Stimulated activated CD8-positive, alpha-beta memory T cell treated with anti-CD3 and anti-CD28 coated beads, Interleukin-2, amount 100 ng/mL, for 1 hour (primary cell): ENCODE results near the gene TEX54.
A peak's percentile ranks its signal among the peaks of the same experiment; 100 is the strongest.
"Not testable (repeated sequence)": the region's sequence is repeated elsewhere in the genome, so short reads cannot be mapped to it uniquely, and the experiment has no call there.

ENCODE experiments used
- DNase-seq, 2 donors: peaks; one replicate each; pipeline ENCODE4 v3.0.0-alpha.2; 2020; ENCODE audit warnings: low read depth in 2 of 2

The TEX54 gene

DNA sequence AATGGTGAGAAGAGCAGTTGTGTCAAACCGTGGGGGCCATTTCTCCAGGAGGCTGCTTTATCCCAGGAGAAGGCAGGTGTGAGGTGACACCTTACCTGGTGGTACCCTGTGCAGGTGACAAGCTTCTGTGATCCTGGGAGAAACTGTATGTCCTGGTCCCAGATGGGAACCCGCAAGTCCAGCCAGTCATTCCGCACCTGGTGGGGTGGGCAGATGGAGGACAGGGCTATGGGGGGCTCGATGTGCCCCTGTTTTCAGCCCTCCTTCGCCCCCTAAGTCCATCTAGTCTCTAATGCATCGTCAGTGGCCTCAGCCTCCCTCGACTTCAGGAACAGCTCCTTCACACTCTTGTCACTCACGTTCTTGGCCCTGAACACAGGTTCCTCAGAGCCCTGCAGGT, 2.7 kb upstream of the TEX54 start:
- DNase-seq: no peak

DNA sequence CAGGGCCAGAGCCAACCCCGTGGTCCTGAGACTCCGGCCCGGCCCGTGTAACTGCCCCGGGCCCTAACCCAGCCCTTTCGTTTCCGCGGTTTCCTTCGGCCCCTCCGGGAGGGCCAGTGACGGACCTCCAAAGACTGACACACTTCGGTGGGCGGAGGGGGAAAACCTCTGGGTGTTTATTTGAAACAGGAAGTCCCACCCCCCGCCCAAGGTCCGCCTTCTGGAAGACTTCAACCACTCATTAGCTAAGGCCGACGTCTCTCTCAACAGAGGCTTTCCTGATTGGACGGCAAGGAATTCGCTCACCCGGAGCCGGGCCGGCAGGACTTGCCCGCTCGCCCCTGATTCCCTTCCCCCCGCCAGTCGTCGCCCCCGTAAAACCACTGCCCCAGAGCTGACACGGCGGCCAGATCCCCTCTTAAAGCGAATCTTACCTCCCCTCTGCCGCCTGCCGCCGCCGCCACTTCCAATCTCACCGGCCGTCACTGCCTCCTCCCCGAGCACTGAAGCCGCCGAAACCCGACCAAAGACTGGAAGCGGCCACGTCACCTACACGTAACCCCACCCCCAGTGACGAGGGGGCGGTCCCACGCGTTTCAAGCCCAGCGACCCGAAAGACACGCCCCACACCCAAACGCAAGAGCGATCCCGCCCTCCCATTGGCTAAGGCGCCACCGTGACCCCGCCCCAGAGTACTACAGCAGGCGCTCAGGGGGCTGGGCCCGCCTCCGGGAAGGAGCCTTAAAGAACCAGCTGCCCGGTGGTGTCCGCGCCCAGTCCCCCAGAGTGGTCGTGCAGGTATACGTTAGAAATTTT, 913 bp downstream of the TEX54 start, which contains the start of gene STX5:
Gene STX5 (minus strand): TSS at position 532 of the 816 bp plus-strand sequence. CDS start 808 bp downstream, outside the sequence.
- peak; percentile 99 for DNase-seq

DNA sequence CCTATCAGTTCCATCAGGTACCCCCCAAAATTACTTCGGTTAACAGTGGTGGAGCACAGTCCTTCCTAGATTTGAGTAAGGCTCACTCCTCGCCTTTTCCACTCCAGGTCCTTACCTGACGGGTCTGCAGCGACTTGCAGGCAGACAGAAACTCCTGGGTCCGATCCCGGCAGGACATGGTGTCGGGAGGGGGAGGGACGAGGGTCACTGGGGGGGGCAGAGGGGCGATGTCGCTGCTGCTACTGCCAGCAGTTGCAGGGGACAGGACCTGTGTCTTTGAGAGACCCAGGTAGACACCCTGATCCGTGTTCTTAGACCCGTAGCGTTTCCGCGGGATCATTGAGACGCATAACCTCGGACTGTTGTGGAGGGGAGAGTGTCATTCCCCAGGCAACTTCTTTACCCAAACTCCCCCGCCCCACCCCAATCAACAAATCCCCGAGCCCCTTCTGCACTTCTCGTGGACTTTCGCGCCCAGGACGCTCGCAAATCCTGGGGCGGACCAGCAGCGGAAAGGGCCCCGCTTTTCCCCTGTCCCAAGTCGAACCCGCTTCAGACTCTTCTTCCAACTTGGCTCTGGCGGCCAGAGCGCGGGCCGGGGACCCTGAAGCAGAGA, 1.6 kb downstream of the TEX54 start:
- DNase-seq: no peak

DNA sequence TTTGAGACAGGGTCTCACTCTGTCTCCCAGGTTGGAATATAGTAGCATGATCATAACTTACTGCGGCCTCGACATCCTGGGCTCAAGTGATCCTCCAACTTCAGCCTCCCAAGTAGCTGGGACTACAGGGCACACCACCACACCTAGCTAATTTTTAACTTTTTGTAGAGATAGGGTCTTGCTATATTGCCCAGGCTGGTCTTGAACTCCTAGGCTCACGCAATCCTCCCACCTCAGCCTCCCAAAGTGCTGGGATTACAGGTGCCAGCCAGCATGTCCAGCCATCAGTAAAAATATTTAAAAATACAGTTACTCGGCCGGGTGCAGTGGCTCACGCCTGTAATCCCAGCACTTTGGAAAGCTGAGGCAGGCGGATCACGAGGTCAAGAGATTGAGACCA, 4.5 kb downstream of the TEX54 start:
- DNase-seq: not testable (repeated sequence)

DNA sequence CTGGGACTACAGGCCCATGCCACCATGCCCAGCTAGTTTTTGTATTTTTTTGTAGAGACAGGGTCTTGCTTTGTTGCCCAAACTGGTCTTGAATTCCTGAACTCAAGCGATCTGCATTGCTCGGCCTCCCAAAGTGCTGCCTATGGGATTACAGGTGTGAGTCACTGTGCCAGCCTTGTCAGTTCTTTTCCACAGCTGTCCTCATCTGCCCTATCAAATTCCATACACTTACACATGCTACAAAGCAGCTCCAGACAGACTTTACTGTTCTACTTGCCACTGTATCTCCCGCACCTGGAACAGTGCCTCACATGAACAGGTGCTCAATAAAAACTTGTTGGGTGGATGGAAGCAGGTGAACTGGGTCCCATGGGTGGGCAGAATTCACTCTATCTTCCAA, 9.0 kb downstream of the TEX54 start:
- DNase-seq: no peak

DNA sequence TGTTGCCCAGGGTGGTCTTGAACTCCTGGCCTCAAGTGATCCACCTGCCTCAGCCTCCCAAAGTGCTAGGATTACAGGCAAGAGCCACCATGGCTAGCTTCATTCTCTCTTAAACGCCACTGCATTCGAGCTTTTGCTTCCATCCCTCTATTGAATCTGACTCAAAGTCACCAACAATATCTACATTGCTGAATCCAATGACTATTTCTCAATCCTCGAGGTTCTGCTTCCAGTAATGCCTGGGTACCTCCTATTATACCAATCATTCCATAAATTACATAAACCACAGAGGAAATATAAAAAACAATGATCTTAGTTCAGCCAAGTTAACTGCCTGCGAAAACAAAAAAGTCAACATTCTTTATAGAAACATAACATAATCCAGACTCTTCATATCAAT, 15.5 kb downstream of the TEX54 start:
- DNase-seq: no peak

DNA sequence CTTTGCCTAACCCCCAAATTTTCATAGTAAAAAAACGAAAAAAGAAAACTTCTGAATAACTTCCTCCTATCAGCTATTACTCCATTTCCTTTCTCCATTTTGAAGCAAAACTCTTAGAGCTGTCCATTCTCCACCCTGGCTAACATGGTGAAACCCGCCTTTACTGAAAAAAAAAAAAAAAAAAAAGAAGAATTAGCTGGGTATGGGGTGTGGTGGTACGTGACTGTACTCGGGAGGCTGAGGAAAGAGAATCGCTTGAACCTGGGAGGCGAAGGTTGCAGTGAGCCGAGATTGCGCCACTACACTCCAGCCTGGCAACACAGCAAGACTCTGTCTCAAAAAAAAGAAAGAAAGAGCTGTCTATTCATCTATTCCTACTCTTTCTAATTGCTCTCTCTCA, 16.1 kb downstream of the TEX54 start:
- DNase-seq: no peak

DNA sequence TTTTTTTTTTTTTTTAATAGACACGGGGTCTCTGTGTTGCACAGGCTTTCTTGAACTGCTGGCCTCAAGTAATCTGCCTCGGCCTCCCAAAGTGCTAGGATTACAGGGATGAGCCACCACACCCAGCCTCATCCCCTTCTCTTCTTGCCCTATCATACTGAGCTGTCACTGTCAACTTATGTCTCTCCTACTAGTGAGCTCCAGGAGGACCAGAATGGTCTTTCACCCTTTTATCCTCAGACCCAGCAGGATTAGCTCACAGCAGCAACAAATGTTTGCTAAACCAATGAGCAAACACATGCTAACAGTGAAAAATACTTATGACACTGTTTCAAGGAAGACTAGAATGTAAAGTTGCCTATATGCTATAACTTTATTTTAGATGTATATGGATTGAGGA, 21.0 kb downstream of the TEX54 start:
- no peak for DNase-seq

DNA sequence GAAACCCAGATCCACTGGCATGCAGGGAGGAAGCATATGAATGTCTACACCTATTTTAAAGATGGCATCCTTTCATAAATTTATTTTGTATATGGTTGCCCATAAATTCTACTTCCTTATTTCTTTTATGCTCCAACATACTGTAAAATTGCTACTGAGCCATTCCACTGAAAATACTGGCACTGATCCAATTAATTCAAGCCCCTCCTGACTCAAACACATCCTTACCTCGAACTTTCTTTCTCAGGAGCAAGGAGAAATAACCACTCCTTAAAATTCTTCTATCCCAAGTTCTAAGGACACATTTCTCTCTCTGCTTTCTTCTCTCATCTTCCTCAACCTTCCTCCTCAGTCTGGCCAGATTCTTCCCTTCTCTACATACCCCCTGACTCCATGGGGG, 21.9 kb downstream of the TEX54 start:
- no peak for DNase-seq

DNA sequence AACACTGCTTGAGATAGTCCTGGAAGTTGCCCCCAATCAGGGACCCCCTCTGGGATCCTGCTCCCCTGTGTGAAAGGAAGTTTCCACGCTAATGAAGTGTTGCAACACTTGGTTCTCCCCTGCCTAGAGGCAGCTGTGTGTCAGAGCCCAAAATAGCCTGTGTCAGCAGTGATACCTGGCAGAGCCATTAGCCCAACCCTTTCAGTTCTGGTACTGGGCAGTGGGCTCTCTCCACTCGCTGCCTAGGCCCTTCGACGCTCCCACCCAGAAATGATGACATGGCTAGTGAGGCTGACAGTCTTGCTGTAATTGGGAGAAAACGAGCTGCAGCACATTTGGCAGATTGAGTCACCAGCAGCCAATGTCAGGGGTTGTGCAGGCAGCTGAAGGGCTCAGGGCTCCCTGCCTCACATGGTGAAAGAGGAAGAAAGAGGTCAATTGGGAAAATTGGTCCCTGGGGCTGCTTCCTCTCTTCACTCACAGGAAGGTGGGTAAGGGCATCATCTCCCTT, 26.0 kb downstream of the TEX54 start:
- DNase-seq: no peak

DNA sequence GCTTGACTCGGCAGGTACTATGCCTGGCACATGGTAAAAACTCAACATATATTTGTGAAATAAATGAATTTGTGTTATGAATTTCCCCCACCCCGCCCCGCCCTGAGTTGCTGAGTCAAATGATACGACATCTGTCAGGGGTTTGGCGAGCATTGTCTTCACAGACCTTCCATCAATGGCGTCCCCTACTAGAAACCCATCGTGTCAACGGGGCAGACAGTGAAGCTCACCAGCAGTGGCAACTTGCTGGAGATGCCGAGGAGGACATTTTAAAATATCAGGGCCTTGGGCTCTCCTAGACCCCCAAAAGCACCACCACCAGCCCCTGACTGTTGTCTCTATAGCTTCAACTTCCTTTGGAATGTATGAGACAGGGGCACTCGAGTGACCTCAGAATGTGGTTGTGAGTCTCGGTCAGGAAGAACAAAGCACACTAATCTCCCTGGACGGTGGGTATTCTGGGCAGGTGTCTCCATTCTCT, 26.6 kb downstream of the TEX54 start:
- DNase-seq: no peak

DNA sequence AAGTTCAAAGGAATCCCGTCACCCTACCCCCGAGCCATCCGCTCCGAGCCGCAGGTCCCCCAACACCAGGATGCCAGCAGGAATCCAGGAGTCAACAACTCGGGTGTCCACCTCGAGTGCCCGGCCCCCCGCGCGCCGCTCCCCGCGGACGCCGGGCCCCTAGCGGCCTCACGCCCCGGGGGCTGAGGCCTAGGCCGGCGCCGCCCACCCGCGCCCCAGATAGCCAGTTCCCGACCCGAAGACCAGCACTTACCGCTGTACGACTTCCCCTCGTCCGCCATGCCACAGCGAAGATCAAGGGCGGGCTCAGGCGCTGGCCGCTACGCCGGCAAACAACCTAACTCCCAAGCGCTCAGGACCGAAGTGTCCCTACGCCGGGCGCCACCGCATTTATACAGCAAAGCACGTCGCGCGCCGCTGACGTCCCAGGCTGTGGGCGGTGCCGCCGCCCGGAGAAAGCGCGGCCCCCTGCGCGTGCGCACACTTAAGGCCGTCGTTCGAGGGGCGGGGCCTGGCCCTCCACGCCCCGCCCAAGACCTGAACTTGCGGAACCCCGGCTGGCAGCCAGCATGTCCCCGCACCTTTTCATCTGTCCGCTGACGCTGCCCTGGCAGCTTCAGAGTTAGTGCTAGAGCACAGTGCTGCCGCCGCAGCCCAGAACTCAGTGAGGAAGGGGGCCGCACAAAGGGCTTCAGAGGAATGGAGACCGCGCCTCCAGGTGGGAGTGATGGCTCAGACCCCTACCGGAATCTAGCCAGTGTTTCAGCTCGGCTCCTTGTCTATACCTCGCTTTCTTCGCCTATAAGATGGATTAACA, 27.4 kb downstream of the TEX54 start, which contains the start of gene NXF1:
Gene NXF1 (minus strand): TSS at position 365 of the 817 bp plus-strand sequence. CDS start 84 bp downstream, at position 281.
- DNase-seq: peak; percentile 92

DNA sequence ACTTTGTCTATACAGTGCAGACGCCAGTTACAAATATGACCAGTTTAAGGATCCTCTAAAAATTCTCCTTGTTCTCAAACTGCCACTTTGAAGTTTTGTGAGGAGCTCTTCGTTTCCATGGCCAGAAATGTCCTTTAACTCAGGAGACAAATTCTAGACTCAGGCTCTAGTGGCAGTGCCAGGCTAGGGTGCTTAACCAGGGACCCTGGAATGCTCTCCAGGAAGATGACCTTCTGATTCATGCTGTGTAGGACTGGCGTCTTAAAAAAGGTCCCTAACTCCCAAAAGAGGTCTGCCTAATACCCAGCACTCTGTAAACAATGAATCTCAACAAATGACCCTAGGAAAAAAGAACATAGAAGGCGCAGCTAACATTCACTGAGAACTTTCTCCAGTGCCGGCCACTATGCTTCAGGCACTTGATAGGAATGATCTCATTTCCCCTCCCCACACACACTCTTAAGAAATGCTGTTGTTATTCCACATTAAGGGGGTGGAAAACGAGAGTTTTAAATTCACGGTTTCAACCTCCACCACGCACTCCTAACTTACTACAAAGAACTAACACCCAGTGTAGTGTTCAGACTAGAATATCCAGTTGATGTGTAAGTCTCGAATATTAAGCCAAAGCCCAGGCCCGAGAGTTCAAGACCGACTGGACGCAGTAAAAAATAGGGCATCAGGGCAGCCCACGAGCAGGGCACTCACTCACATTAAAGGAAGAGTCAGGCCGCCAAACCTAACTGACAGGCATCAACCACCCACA, 28.1 kb downstream of the TEX54 start:
- no peak for DNase-seq

DNA sequence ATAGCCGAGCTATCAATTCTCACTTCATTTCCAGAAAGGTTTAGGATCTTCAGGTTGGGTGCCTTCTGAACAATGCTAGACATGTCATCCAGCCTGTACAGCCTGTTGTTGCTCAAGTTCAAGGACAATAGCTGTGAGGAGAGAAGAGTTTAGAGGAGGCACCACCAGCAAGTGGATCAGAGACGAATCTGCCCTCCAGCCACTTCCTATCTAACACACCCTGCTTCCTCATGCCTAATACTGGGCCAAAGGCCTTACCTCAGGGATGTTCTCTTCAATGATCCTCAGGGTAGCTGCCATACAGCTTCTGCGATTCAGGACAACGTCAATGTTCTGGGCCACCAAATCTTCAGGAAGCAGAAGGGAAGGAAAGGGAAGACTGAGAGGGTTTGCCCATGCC, 31.6 kb downstream of the TEX54 start:
- no peak for DNase-seq

DNA sequence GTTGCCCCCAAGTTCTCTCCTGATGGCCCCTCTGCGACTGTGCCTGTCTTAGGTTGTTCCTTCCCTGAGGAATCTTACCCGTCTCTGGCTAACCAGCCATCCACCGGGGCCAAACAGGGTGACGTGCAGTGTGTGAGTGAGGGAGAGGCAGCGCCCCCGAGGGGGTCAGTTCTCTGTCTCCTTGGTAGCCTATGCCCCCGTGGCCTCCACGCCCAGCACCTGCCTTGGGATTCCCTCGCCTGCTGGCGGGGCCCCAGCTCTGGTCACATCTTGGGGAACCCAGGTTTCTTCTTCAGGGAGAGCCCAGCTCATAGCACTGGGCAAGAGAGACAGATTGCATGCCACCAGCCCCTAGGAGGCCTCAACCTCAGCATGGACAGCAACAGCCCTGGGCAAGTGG, 33.2 kb downstream of the TEX54 start:
- no peak for DNase-seq

DNA sequence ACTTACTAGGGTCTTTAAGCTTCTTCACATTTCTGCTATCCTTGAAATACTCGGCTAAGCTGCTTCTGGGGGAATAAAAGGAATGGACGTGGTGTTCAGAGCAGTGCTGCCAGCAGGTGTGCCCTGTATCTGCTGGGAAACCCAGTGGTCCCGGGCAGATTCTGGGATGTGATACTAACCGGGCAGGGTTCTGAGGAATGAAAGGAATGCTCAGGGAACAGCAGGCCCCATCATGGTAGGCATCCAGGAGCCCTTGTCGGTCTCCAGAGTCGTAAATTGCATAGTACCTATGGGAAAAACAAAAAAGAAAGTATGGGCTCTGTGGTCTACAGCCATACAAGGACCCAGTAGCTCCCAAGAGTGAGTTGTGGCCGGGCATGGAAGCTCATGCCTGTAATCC, 36.4 kb downstream of the TEX54 start:
- DNase-seq: no peak

DNA sequence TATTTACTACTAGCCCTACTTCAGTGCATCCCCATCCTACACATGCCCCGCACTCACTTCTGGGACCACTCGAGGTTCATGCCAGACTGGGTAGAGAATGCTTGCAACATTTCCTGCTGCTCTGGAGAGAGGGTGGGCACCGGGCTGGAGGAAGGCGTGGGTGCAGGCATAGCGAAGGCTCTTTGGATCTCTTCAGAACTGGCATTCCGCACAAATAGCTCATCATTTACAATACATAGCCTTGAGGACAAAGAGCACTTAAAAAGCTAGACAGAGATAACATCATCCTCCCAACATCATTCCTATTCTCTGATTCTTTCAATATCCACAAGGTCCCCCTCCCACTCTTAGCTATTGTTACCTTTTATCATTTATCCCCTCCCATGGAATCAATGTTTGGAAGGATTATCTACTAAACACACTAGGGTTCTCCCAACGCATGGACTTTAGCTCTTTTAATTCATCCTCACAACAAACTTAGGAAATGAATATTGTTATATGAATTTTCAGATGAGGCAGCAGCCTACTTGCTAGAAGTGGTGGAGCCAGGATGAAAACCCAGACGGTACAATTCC, 38.4 kb downstream of the TEX54 start:
- DNase-seq: no peak

DNA sequence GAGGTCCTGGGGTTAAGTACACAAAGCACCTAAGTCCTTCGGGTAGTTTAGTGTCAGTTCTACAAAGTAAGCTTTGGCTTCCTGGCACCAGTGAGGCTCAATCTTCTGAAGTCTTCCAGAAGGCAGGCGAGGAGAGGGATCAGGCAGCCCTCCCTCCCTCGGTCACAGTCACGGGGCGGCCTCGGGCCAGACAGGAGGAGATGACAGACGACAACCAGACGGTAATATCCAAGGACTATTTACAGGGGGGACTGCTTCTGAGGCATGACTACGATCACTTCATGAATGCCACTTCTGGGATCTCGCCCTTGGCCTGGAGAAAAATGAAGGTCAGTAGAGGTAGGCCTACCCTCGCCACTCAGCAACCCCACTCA, 40.5 kb downstream of the TEX54 start:
- no peak for DNase-seq

DNA sequence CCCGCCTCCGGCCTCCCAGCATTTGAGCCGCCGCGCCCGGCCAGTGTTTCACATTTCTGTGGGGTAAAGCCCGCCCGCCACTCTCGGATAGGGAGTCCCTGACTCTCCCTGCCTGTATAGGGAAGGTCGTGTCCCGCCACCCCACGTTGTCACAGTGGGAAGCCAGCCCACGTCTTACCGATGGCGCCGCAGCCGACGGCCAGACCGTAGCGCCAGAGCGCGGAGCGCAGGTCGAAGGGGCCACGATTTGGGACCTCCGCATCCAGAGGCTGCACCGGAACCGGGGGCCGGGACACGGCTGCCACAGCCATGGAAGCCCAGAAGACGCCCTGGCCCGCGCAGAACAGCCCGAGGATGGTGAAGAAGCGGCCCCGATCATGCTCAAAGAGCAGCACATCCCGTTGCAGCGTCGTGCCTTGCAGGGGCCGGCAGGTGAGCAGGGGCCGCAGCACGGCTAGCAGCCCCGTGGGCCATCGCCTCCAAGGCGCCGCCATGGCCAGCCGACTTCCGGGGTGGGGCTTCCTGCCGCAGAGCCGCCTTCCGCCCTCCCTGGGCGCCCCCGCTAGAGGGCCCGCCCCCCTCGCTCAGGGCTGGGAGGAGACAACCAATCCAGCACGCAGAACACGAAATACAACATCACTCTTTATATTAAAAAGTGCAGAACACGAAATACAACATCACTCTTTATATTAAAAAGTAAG, 41.0 kb downstream of the TEX54 start, which contains the start of gene TMEM223:
Gene TMEM223 (minus strand): TSS at position 506 of the 701 bp plus-strand sequence. CDS start 12 bp downstream, at position 494.
- DNase-seq: peak; percentile 74 to 80

DNA sequence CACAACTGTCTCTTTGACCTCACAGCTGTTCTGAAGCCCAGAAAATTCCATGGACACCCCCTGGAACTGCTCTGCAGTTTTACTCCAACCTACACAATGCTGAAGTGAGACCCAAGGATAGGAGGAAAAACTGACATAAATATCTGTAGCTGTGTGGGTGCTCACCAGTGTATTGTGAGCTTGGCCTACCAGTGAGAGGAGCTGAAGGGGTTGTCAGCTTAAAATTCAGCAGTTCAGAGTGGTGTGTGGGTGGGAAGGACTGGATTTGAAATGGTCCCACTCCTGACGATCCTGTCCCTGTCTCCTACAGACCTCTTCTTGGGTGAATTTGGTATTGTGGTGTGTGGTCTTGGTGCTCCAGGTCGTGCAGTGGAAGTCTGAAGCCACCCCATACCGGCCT, 43.1 kb downstream of the TEX54 start:
- no peak for DNase-seq
